Amygdala (tissue), 56 donors: Measurements from ENCODE around the gene ROPN1L.
"Not testable (repeated sequence)": the region's sequence is repeated elsewhere in the genome, so short reads cannot be mapped to it uniquely, and the experiment has no call there.

Experiments
- DNase-seq, 56 donors: peaks; one replicate each; lab custom pipeline; 2025; lab: John Stamatoyannopoulos, UW

The ROPN1L gene

GRCh38 chr5:10441083-10441991 is at the start of gene ROPN1L:
Gene ROPN1L, plus strand, starts transcription at chr5:10441879. Its CDS starts 289 bp downstream, at chr5:10442168.
- peak; percentile 24 to 92 (median 80) for DNase-seq

GRCh38 chr5:10392567-10393328 is 48.9 kb upstream of the ROPN1L start:
- DNase-seq: not testable (repeated sequence)

- DNase-seq: no peak
Observed at GRCh38 chr5:10393491-10393890, 48.2 kb upstream of the ROPN1L start.

- DNase-seq: no peak
Observed at GRCh38 chr5:10396552-10396951, 45.1 kb upstream of the ROPN1L start.

DNA sequence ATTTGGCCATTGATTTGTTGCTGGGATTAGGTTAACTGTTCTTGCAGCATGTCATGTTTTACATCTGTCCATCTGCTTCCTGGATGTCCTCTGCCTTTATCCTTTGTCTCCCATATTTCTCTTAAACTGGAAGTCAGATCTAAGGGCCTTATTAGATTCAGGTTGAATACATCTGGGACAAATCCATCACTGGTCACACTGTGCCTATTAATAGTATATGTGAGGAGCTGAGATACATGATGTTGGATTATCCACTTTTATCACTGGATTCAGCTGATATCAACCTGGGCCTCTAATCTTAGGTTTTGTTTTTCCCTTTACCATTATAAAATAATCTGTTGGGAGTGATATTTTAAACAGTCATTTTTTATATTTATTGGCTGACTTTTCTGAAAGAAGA is 41.8 kb upstream of the ROPN1L start:
- no peak for DNase-seq

DNA sequence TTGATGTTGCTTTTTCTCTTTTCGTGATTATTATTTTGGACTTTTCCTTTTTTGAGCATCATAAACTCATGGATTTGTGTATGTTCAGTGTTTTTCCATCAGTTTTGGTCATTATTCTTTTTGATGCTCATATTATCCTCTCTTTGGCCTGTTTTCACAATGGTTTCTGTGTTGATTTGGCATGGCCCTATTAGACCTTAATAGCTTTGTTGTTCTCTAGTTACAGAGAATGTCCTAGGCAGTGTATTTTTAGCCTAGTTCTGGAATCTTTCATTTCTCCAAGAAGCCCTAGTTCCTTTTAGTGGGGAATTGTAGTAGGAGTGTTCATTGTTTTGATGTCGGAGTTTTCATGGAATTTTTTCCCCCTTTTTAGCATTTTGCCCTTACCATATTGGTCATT is 41.3 kb upstream of the ROPN1L start:
- DNase-seq: peak in 1 of 56 donors; percentile 22

DNA sequence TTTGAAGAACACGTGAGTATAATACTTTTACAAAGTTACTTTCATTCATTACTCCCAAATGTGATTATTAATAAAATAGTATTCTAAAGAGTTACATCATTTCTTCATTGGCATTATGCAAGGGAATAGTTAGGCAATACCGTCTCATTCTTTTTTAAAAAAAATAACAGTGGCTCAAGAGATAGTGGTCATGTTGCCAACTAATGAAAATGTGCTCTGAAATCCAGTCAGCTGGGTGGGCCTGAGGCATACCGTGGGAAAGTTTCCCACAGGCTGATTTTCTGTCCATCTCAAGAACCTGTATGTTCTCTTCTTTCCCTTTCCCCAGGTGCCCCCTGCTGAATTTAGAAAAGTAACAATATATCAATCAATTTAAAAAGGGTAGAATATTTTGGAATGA is 40.8 kb upstream of the ROPN1L start:
- no peak for DNase-seq

- DNase-seq: no peak
Observed at GRCh38 chr5:10401498-10401897, 40.2 kb upstream of the ROPN1L start.

GRCh38 chr5:10403829-10404228 is 37.9 kb upstream of the ROPN1L start:
- no peak for DNase-seq

DNA sequence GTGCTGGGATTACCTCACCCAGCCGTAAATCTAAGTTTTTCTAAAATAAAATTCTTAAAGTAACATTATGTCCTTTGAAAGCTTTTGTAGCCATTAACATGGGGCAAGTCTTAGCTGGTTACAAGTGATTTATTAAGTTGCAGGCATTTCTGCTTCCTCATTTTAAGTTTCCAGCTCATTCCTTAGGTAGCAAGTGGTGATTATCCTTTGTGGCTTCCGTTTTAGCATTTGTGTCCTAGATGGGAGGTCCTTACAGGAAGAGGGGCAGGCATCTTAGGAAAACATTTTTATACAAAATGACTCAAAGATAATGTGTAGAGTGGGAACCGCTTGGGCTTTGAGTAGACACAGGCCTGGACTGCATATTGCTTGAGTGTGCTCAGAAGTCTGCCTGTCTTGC is 35.0 kb upstream of the ROPN1L start:
- DNase-seq: no peak

DNA sequence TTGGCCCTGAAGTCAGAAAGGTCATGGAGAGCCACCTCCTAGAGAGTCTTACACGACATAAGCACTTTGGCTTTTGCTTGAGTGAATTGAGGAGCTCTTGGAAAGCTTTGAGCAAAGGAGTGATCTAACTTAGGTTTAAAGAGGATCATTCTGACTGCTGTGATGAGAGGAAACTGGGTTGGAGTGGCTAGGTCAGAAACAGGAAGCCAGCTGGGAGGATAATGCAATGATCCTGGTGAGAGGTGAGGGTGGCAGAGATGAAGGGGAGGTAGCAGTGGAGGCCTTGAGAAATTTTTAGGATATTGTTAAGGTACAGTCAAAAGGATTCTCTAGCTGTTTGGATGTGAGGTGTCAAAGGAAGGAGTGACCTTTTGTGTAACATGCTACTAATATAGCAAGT is 32.2 kb upstream of the ROPN1L start:
- no peak for DNase-seq

GRCh38 chr5:10410662-10411061 is 31.0 kb upstream of the ROPN1L start:
- DNase-seq: no peak

DNA sequence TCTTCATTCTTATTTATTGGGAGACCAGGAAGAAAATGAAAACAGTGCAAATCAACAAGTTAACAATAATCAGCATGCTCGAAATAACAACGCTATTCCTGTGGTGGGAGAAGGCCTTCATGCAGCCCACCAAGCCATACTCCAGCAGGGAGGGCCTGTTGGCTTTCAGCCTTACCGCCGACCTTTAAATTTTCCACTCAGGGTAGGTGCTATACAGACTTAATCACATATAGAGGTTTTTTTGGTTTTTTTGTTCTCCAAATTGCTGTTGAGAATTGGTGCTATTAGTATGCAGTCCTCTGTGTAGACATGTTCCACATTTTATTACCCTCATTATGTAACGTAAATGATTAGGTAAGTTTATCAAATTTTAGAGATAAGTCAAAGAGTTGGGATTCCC is 30.3 kb upstream of the ROPN1L start:
- no peak for DNase-seq

- DNase-seq: no peak
Observed at GRCh38 chr5:10416868-10417267, 24.8 kb upstream of the ROPN1L start.

- DNase-seq: no peak
Observed at GRCh38 chr5:10418654-10419345, 22.9 kb upstream of the ROPN1L start.

DNA sequence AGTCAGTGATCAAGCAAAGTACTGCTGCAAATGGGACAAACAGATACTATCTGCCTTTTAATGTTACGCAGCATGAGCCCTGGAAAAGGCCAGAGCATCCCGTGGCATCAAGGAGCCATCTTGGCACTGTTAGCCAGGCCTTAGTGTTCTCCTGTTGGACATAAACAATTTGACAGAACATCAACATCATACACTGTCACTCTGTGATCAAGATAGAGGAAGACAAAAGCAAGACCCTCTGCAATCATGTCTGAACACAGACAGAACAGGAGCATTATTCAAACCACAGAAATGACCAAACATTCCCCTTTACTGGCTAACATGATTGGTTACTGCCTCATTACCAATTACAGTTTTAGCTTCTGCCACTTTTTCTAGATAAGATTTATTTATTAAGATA is 21.2 kb upstream of the ROPN1L start:
- DNase-seq: no peak

DNA sequence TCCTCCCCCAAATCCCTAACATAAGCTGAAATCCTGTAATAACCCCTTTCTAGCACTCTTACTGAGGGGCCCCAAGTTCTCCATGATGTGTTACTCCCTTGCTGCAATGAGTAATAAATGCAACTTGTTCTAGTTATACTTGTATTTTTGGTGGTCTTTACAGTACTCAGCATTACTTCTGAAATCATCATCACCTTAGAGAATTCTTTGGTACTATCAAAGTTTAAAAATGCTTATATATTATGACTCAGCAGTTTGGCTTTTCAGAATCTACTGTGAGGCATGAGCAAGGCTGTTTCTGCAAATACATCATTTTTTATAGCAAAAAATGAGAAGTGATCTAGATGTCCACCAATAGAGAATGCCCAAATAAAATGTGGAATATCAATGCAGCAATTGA is 20.7 kb upstream of the ROPN1L start:
- no peak for DNase-seq

GRCh38 chr5:10421896-10422691 is 19.6 kb upstream of the ROPN1L start:
- peak in 12 of 56 donors; percentile 7 to 40 (median 18) for DNase-seq

DNA sequence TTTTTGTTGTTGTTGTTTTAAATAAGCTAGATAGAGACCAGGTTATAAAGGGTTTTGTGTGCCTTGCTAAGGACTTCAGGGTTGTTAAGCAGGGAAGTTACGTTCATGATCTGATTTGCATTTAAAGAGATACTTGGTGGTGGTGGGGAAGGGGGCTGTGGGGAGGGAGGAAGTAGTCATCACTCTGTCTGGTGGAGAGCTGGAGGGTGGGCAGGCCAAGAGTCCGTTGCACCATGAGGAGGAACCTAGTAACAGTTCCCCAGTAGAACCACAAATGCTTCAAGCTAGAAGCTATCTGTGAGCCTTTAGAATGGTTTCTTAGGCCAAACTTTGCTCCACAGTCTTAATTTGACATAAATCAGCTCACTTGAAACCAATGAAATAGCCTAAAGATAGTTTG is 18.7 kb upstream of the ROPN1L start:
- DNase-seq: no peak

GRCh38 chr5:10424124-10424731 is 17.5 kb upstream of the ROPN1L start:
- peak in 28 of 56 donors; percentile 6 to 69 (median 22) for DNase-seq
